Posterior cingulate gyrus (tissue), 11 donors: ENCODE data around the gene DNAJC6.
"Not testable (repeated sequence)": the region's sequence is repeated elsewhere in the genome, so short reads cannot be mapped to it uniquely, and the experiment has no call there.

ENCODE experiments used
- DNase-seq, 10 donors: peaks; one replicate each; pipeline versions ENCODE4 v3.0.0 to v3.0.0-alpha.2; 2020 to 2021; ENCODE audit warnings: mixed read lengths in 3 of 10
- intact Hi-C: fragments of 100-400 bp; cut with DNase I; formaldehyde crosslinking; loops from one replicate; pipeline ENCODE4 v1.15.1; 2023

The DNAJC6 gene

DNA sequence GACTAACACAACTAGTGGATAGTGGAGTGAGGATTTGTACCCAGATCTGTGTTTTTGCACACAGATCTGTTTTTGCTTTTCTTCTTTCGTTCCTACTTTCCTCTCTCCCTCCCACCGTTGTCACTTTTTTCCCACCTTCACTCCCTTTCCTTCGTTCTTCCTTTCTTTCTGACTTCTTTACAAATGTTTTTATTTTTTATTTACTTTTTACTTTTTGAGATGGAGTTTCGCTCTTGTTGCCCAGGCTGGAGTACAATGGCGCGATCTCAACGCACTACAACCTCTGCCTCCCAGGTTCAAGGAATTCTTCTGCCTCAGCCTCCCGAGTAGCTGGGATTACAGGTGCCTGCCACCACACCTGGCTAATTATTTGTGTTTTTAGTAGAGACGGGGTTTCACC is 17.5 kb upstream of the DNAJC6 start:
- DNase-seq, intact Hi-C loops: not testable (repeated sequence)

DNA sequence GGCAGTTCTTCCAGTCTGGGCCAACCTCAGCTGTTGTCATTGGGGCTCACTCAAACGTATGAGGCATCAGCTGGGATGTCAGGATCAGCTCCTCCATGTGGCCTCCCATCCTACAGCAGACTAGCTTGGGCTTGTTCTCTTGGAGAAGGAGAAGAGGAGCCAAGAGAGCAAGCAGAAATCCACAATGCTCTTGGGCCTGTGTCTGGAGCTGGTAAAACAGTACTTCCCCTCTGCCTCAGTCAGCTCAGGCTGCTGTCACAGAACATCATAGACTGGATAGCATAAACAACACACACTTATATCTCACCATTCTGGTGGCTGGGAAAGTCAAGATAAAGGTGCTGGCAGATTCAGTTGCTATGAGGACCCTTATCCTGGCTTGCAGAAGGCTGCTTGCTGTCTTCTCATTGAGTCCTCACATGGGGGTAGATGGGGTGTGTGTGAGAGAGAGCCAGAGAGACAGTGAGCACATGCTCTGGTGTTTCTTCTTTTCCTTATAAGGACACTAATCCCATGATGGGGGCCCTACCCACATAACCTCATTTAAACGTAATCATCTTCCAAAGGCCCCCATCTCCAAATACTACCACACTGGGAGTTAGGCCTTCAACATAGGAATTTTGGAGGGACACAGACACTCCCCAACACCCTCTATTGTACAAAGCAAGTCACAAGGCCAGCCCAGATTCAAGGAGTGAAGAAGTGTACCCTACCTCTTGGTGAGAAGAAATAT is 16.3 kb upstream of the DNAJC6 start:
- intact Hi-C loops, result no loop called here
- DNase-seq, result peak in 1 of 10 donors; percentile 11

DNA sequence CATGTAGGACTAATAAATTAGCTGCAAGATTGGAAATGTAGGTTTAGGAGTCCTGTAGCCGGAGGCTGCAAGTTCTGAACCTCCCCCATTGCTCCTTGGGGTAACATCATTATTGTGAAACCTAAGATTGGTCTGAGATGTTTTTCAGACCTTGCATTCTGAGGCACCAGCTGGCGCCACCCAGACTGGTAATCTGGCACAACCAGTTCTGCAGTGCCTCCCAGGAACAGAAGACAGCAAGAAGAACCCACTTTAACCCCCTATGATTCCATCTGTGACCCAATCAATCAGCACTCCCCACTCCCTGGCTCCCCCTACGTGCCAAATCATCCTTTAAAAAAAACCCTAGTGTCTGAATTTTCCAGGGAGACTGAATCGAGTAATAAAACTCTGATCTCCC is 11.6 kb upstream of the DNAJC6 start:
- DNase-seq, result peak in 1 of 10 donors; percentile 40
- intact Hi-C loops, result no loop called here

DNA sequence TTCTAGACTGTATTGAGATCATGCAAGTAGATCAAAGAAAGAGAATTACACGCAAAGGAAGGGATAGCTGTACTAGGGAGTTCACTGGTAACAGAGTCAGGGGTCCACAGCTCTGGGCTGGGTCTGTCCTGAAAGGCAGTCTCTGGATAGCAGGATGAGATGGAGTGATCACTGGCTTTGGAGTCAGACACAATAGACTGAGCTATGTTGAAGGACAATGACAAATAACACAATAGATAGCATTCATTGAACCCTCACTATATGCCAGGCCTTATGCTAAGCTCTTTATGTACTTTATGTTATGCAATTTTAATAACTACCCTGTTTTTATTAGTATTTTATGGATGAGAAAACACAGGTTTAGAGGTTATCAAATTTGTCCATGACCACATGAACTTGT is 10.0 kb upstream of the DNAJC6 start:
- intact Hi-C loops, result no loop called here
- DNase-seq, result no peak

DNA sequence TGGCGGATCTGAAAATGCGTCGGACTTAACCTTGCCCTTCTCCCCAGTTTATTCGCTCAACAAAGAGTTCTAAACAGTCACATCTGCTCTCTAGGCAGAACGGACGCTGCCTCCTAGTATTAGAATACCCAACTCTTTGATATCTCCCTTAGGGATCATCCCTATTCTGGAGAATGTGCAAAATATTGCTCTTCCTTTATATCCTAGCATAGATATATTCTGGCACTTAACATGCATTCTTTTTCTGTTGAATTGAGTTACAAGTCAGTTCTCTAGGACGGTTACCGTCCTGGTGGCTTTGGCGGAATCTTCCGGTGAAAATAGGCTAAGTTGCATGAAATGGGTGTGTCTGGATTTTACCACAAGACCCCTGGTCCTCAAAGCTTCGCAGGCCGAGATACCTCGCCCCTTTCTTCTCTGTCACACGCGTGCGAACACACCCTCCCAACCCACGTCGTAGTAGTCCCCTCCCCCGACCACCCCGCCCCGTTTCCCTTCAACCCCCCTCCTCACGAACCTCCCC is 501 bp upstream of the DNAJC6 start:
- intact Hi-C loops, result loop anchor here (5.0 kb wide), 2 partner anchors 37 to 113 kb away; partner anchors contain the start of genes LEPR and LEPROT

DNA sequence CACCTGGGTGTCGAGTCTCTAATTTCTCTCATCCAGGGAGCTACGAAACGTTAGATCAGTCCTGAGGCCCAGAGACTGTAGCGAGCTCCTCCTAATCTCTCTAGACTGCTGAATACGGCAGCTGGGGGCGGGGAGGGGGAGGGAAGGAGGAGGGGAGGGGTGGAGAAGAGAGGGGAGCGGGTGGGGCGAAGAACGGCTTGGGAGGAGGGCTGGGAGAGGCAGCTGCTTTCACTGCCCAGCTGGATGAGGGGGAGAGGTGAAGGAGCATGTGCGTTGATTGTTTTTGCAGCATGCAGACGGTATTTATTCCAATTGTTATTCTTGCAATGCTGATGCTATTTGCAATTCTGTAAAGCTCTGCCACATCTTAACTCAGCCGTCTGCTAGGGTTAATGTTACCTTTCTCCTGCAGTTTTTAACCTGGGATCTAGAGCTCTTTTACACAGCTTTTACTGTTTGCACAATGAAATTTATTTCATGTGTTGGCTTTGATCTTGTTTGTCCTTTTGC is 790 bp downstream of the DNAJC6 start:
- intact Hi-C loops, result loop anchor here (10.0 kb wide), 2 partner anchors 55 to 65 kb away; no protein-coding TSS in a partner anchor

More for the DNA sequence above, 501 bp upstream of the DNAJC6 start:
- DNase-seq, result no peak

DNA sequence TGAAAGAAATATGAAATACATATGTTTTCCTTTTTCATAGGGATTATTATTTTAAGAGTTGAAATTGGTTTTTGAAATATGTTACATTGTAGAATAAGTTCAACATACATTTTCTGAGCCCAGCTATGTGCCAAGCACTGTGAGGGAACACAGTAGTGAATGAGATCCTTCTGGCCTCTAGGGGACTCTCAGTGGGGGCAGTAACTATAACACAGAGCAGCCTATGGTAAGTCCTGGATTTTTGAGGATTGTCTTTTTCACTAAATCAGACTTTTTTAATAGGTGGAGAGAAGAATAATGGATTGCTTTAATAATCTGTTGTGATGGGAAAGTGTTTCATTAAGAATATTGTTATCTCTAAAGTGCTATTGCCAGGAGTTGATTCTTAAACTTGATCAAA is 2.4 kb downstream of the DNAJC6 start:
- no peak for DNase-seq
- intact Hi-C loops, result loop anchor here (10.0 kb wide), 2 partner anchors 57 to 63 kb away; no protein-coding TSS in a partner anchor

More for the DNA sequence above, 790 bp downstream of the DNAJC6 start:
- peak; percentile 44 to 91 (median 55) for DNase-seq

DNA sequence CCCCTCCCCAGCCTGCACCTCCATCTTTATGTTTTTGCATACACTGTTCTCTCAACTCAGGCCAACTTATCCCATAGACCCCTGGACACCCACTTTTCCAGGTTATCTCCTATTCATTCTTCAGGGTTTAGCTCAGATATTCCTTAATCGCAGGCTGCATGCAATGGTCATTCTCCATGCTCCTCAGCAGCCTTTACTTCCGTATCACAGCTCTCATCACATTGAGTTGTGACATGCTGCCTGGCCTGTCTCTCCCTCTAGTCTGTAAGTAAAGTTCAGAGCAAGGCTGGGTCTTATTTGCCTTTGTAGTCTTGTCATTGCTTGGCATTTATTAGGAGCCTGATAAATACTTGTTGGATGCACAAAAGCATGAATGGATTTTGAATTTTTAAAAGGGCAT is 6.9 kb downstream of the DNAJC6 start:
- DNase-seq, result no peak
- intact Hi-C loops, result loop anchor here (10.0 kb wide), 2 partner anchors 59 to 61 kb away; no protein-coding TSS in a partner anchor

DNA sequence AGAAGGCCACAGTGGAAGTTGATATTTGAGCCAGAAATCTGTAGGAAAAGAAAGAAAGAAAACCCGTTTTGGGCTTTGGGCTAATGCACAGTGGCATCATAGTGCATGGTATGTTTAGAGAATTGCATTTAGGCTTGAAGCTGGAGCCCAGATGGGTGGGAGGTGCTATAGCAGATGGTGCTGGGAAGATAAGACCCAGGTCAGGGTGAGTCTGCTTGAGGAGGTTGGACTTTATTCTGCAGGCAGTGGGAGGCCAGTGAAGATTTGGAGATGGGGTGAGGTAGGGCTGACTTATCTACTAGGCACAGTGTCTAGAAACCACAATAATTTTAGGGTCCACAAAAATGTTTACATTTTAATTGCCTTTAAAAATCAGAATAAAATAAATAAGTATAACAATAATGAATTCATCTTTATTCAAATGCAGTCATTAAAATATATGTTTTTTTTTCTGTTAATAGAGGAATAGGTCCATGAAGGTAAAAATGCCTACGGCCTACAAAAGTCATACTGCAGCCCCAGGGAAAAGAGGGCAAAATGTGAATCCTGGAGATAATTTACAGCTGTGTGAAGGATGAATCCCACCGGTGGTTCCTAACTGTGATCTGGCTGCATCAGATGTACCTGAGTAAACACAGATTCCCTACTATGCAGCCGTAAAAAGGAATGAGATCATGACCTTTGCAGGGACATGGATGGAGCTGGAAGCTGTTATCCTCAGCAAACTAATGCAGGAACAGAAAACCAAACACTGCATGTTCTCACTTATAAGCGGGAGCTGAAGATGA is 8.7 kb downstream of the DNAJC6 start:
- intact Hi-C loops, result loop anchor here (10.0 kb wide), 2 partner anchors 57 to 63 kb away; no protein-coding TSS in a partner anchor
- no peak for DNase-seq

DNA sequence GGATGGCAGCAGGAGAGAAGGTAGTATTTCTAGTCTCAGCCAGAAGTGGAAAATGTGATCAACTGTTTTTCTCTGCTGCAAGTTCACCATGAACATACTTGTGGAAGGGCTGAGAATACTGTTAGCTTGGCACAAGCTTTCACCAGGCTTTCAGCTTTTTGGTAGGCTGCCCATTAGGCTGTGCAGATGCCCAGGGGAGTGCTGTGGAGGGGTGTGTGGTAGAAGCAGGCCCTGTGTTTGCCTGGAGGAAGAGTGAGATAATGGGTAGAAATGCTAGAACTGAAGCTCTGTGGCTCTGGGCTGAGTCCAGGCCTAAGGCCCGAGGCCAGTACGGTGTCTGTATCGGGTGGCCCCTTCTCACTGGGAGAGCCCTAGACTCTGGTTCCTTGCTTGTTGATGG is 9.8 kb downstream of the DNAJC6 start:
- DNase-seq, result peak in 8 of 10 donors; percentile 27 to 85 (median 54)
- intact Hi-C loops, result loop anchor here (10.0 kb wide), 2 partner anchors 56 to 64 kb away; no protein-coding TSS in a partner anchor

DNA sequence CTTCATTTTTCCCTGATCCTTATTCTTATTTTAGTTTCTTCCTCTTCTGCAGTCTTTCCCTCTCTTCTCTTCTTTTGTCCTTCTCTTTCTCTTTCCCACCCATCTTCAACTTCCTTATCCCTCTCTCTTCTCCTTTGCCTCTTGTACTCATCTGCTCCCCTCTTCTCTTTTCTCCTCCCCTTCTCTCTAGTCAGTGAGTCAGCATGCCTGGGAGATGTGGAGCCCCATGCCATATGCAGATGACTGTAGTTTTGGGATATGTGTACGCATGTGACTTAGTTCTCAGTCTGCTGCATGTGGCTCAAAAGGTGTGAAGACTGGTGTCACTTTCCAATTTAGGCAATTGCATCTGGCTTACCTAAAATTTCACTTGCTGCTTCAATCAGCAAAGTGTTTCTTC is 10.4 kb downstream of the DNAJC6 start:
- DNase-seq, result no peak
- intact Hi-C loops, result loop anchor here (10.0 kb wide), 2 partner anchors 55 to 65 kb away; no protein-coding TSS in a partner anchor

DNA sequence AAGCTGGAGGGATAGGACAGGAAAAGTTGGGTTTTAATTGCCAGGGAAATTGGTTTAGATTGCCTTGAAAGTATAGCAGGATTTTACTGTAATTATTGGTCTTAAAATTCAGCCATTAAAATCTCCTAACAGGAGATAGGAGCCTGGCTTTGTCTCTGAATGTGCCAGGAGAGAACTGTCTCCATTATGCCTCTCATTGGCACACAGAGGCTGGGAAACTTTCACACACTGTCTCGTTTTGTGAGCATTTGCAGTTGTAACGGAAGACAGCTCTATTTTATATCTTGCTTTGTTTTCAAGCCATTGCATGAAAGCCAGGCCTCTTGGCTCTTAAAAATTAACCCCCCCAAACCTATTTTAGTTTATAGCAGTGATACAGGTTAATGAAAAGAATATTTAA is 12.5 kb downstream of the DNAJC6 start:
- intact Hi-C loops, result no loop called here
- peak in 1 of 10 donors; percentile 38 for DNase-seq

DNA sequence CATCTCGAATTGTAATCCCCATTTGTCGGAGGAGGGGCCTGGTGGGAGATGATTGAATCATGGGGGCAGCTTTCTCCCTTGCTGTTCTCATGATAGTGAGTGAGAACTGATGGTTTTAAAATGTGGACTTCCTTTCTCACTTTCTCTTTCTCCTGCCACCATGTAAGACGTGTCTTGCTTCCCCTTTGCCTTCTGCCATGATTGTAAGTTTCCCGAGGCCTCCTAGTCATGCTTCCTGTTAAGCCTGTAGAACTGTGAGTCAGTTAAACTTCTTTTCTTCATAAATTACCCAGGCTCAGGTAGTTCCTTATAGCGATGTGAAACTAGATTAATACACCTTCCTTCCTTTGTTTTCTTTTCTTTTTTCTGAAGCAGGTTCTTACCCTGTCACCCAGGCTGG is 13.9 kb downstream of the DNAJC6 start:
- intact Hi-C loops, result no loop called here
- DNase-seq, result no peak

DNA sequence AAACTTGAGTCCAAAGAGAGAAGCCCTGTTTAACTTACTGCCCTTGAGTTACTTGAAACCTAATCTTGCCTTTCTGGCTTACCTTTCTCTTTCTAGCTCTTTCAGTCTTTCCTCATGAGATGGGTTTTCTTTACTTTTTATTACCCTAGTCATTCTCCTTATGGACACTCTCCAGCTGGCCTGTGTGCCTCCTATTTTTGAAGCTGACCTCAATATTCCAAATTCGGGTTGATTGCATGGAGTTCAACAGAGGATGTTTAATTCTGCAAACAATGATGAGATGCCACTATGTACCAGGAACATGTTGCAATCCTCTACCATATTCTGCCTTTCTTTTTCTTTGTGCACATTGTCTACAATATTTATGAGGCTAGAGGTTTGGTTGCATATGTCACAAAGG is 20.7 kb downstream of the DNAJC6 start:
- DNase-seq, result no peak
- intact Hi-C loops, result no loop called here

DNA sequence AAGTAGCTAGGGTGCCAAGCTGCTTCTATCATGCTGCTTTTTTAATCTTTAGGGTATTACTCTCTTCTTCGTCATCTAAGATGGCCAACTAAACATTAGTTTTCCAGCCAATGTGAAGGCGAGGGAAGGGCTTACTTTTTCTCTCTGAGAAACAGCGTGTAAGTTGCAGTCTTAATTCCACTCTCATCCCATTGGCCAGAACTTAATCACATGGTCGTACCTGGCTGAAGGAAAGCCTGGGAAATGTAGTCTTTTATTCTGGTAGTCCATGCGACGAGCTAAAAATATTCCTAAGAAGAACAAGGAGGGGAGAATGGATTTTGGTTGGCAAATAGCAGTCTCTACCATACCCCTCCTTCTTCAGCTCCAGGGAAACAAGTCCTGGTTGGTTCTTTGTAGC is 21.5 kb downstream of the DNAJC6 start:
- intact Hi-C loops, result no loop called here
- DNase-seq, result no peak

DNA sequence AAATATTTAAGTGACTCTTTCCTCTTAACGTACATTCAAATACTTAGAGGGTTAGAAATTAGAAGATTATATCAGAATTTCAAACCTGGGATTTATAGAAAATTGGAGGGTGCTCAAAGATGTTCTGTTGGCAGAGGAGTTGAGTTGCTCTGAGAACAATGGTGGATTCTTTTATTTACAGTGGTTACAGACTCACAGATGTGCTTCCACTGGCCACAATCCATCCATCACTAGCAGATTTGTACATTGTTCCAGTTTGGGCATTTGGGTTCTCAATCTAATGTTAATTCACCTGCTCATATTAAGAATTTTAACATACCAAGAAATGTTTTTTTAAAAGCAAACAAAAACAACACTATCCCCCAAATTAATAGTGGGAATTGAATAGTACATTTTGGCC is 23.5 kb downstream of the DNAJC6 start:
- peak in 1 of 10 donors; percentile 23 for DNase-seq
- intact Hi-C loops, result no loop called here

DNA sequence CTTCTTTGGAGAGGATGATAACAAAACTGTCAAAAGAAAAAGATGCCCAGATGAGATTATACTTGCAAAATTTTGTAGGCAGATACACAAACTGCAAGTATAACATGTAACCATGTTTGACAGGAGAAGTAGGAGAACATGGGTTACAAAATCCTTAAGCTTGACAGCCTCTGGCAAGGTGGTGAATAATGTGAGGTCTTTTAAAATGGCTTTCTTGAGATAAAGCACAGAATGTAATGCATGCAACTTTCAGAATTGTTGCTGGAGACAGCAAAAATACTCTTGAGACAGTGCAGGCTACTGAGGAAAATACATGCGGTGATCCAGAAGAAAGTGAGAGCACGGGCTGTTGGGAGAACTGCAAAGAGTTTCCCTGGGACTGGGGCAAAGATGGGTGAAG is 24.7 kb downstream of the DNAJC6 start:
- intact Hi-C loops, result no loop called here
- DNase-seq, result no peak

DNA sequence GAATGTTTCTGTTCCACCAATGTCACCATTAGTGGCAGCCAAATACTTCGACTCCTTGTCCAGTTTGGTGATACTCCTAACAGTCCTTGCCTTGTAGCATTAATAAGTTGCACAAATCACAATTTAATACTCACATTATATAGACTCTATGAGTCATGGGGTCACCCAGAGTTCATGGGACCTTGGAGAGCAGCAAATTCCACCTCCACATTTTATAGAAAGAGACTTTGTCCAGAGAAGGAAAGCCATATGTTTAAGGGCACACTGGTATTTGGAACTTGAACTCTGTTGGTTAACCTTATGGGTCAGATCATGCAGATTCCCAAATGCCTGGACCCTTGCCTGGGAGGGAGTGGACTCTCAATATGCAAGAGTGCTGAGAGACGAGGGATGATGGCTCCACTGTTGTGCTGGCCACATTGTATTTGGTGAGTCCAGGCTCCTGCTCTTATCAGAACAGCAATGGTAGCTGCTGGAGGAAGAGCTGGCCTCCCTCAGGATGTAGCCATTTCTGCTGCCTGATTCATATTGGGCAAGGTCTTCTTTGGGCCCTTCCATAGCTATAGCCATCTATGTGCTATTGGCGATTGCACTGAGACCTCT is 30.6 kb downstream of the DNAJC6 start:
- DNase-seq, result no peak
- intact Hi-C loops, result no loop called here

DNA sequence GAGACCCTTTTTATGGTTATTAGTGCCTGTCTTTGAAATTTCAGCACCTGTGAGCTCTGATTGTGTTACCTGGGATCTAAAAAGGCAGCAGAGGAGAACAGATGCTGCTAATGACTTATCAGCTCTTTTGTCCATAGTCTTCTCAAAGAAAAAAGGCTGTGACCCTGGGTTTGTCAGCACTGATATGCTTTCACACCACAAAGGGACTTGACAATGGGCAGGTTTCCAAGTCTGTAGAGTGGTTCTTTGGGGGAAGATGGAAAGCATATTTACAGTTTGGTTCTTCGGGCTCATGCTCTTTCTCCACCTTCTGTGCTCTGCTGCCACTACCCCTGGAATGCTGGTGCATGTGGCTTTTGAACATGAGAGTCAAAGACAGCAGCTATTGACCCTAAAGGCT is 32.0 kb downstream of the DNAJC6 start:
- no peak for DNase-seq
- intact Hi-C loops, result no loop called here

DNA sequence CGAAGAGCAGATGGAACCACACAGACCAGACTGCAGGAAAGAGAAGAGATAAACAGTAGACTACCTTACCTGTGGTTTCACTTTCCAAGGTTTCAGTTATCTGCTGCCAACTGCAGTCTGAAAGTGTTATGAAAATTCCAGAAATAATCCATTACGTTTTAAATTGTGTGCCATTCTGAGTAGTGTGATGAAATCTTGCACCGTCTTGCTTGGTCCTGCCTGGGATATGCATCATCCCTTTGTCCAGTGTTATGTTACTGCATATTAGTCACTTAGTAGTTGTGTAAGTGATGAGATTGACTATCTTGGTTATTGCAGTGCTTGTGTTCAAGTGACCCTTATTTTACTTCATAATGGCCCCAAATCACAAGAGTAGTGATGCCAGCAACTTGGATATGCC is 33.9 kb downstream of the DNAJC6 start:
- DNase-seq, result no peak
- intact Hi-C loops, result no loop called here
